ENCODE measurements around the gene SLC25A34.

The SLC25A34 gene

GRCh38 chr1:15750924-15751323 lies 14.9 kb downstream of the SLC25A34 start:
- Histone ChIP-seq H3K9me2 (replicated peaks; ENCODE audit: low read depth, low read length) (no peaks in the 10 kb centered on the region), H2AFZ (ENCODE audit: low read length) (no peak overlapping the region), H3K9ac (ENCODE audit: low read depth, low read length, poor library complexity, severe bottlenecking) (no peak overlapping the region), H3K79me2 (ENCODE audit: insufficient read depth, low read length) (no peaks in the 10 kb centered on the region), H3K9me3 (ENCODE audit: insufficient read depth, low read depth, low read length) (no peaks in the 10 kb centered on the region), H3K36me3 (ENCODE audit: insufficient read depth, low read length) (no peaks in the 10 kb centered on the region), H3K4me1 (ENCODE audit: insufficient read depth, low read length, poor library complexity, severe bottlenecking) (no peaks in the 10 kb centered on the region), H3K4me3 (ENCODE audit: low read length, poor library complexity, severe bottlenecking) (no peak overlapping the region), H3K27me3 (ENCODE audit: insufficient read depth, low read length, poor library complexity, severe bottlenecking) (no peaks in the 10 kb centered on the region), H3F3A (ENCODE audit: low read depth) (no peaks in the 10 kb centered on the region), H3K4me2 (ENCODE audit: low read depth, low read length, poor library complexity, severe bottlenecking) (no peak overlapping the region), H4K20me1 (ENCODE audit: insufficient read depth, low read length, poor library complexity, severe bottlenecking) (no peaks in the 10 kb centered on the region)
- no peak for TF ChIP-seq EZH2phosphoT487 (IDR thresholded peaks at IDR 0.05; ENCODE audit: borderline replicate concordance)
- TF ChIP-seq, protein P1, sequence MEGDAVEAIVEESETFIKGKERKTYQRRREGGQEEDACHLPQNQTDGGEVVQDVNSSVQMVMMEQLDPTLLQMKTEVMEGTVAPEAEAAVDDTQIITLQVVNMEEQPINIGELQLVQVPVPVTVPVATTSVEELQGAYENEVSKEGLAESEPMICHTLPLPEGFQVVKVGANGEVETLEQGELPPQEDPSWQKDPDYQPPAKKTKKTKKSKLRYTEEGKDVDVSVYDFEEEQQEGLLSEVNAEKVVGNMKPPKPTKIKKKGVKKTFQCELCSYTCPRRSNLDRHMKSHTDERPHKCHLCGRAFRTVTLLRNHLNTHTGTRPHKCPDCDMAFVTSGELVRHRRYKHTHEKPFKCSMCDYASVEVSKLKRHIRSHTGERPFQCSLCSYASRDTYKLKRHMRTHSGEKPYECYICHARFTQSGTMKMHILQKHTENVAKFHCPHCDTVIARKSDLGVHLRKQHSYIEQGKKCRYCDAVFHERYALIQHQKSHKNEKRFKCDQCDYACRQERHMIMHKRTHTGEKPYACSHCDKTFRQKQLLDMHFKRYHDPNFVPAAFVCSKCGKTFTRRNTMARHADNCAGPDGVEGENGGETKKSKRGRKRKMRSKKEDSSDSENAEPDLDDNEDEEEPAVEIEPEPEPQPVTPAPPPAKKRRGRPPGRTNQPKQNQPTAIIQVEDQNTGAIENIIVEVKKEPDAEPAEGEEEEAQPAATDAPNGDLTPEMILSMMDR (conservative IDR thresholded peaks at IDR 0.05; ENCODE audit: low read length), result no peak

GRCh38 chr1:15751717-15752116 lies 15.7 kb downstream of the SLC25A34 start:
- TF ChIP-seq EZH2phosphoT487 (IDR thresholded peaks at IDR 0.05; ENCODE audit: borderline replicate concordance), result no peak
- TF ChIP-seq, protein P1 (conservative IDR thresholded peaks at IDR 0.05; ENCODE audit: low read length), result no peak
- no peak overlapping the region for H3K4me3 ChIP-seq (ENCODE audit: low read length, poor library complexity, severe bottlenecking)
- H3F3A ChIP-seq (ENCODE audit: low read depth), result no peaks in the 10 kb centered on the region
- H3K36me3 ChIP-seq (ENCODE audit: insufficient read depth, low read length), result no peaks in the 10 kb centered on the region
- H3K9ac ChIP-seq (ENCODE audit: low read depth, low read length, poor library complexity, severe bottlenecking), result no peak overlapping the region
- no peaks in the 10 kb centered on the region for H3K27me3 ChIP-seq (ENCODE audit: insufficient read depth, low read length, poor library complexity, severe bottlenecking)
- no peak overlapping the region for H3K4me2 ChIP-seq (ENCODE audit: low read depth, low read length, poor library complexity, severe bottlenecking)
- H3K4me1 ChIP-seq (ENCODE audit: insufficient read depth, low read length, poor library complexity, severe bottlenecking), result no peaks in the 10 kb centered on the region
- no peak overlapping the region for H2AFZ ChIP-seq (ENCODE audit: low read length)
- no peaks in the 10 kb centered on the region for H4K20me1 ChIP-seq (ENCODE audit: insufficient read depth, low read length, poor library complexity, severe bottlenecking)
- H3K9me3 ChIP-seq (ENCODE audit: insufficient read depth, low read depth, low read length), result no peaks in the 10 kb centered on the region
- H3K79me2 ChIP-seq (ENCODE audit: insufficient read depth, low read length), result no peaks in the 10 kb centered on the region
- H3K9me2 ChIP-seq (replicated peaks; ENCODE audit: low read depth, low read length), result no peaks in the 10 kb centered on the region

GRCh38 chr1:15753776-15754175 lies 17.7 kb downstream of the SLC25A34 start:
- H3K4me1 ChIP-seq (ENCODE audit: insufficient read depth, low read length, poor library complexity, severe bottlenecking), result no peaks in the 10 kb centered on the region
- no peak overlapping the region for H2AFZ ChIP-seq (ENCODE audit: low read length)
- H3K4me2 ChIP-seq (ENCODE audit: low read depth, low read length, poor library complexity, severe bottlenecking), result no peak overlapping the region
- no peaks in the 10 kb centered on the region for H3K27me3 ChIP-seq (ENCODE audit: insufficient read depth, low read length, poor library complexity, severe bottlenecking)
- no peaks in the 10 kb centered on the region for H3K79me2 ChIP-seq (ENCODE audit: insufficient read depth, low read length)
- H3K36me3 ChIP-seq (ENCODE audit: insufficient read depth, low read length), result no peaks in the 10 kb centered on the region
- TF ChIP-seq, protein P1 (conservative IDR thresholded peaks at IDR 0.05; ENCODE audit: low read length), result no peak
- no peak for TF ChIP-seq EZH2phosphoT487 (IDR thresholded peaks at IDR 0.05; ENCODE audit: borderline replicate concordance)
- no peaks in the 10 kb centered on the region for H4K20me1 ChIP-seq (ENCODE audit: insufficient read depth, low read length, poor library complexity, severe bottlenecking)
- H3K4me3 ChIP-seq (ENCODE audit: low read length, poor library complexity, severe bottlenecking), result no peak overlapping the region
- H3F3A ChIP-seq (ENCODE audit: low read depth), result no peaks in the 10 kb centered on the region
- H3K9me3 ChIP-seq (ENCODE audit: insufficient read depth, low read depth, low read length), result no peaks in the 10 kb centered on the region
- no peak overlapping the region for H3K9ac ChIP-seq (ENCODE audit: low read depth, low read length, poor library complexity, severe bottlenecking)
- no peaks in the 10 kb centered on the region for H3K9me2 ChIP-seq (replicated peaks; ENCODE audit: low read depth, low read length)
